ENCODE results near the gene ACO1. TPM values are rescaled to one million over a fixed set of nuclear protein-coding genes. Genes with fewer than 3 reads are reported as not detected.

Gene ACO1
- polyA plus RNA-seq, 1 donor from 2014 or later = 16.5 TPM

GRCh38 chr9:32501868-32502267, 117.4 kb downstream of the ACO1 start:
- H3K9me2 ChIP-seq (ENCODE audit: insufficient read depth, low read length) = no peaks in the 10 kb centered on the region
- no peak for TF ChIP-seq EP300 (conservative IDR thresholded peaks at IDR 0.05; ENCODE audit: poor library complexity, severe bottlenecking)
- TF ChIP-seq MXI1 (conservative IDR thresholded peaks at IDR 0.05; ENCODE audit: poor library complexity, severe bottlenecking) = no peak
- no peak for TF ChIP-seq CTCF (IDR thresholded peaks at IDR 0.05; ENCODE audit: poor library complexity, severe bottlenecking)
- TF ChIP-seq SMC3 (conservative IDR thresholded peaks at IDR 0.05; ENCODE audit: poor library complexity) = no peak
- no peak for TF ChIP-seq REST (IDR thresholded peaks at IDR 0.05; ENCODE audit: borderline replicate concordance)
- TF ChIP-seq EZH2 (IDR thresholded peaks at IDR 0.05; ENCODE audit: borderline replicate concordance, insufficient read depth, low read length, poor library complexity, severe bottlenecking) = no peak
- TF ChIP-seq TAF1 (IDR thresholded peaks at IDR 0.05; ENCODE audit: low read depth) = no peak
- TF ChIP-seq RAD21 (conservative IDR thresholded peaks at IDR 0.05) = no peak
- no peak overlapping the region for H2AFZ ChIP-seq (ENCODE audit: low read depth, low read length)
- H3F3A ChIP-seq (ENCODE audit: insufficient read depth, low read length, poor library complexity, severe bottlenecking) = no peaks in the 10 kb centered on the region
- no peaks in the 10 kb centered on the region for H3K9me3 ChIP-seq (ENCODE audit: low read length)
- H3K4me3 ChIP-seq (ENCODE audit: low read length) = no peak overlapping the region
- no peaks in the 10 kb centered on the region for H3K36me3 ChIP-seq (ENCODE audit: insufficient read depth, low read length)
- H3K9ac ChIP-seq (ENCODE audit: low read length) = no peak overlapping the region
- H4K20me1 ChIP-seq (ENCODE audit: insufficient read depth) = no peaks in the 10 kb centered on the region
- no peaks in the 10 kb centered on the region for H3K79me2 ChIP-seq (replicated peaks; ENCODE audit: insufficient read depth, low read length)
- H3K27ac ChIP-seq (ENCODE audit: low read length) = no peak overlapping the region
- H3K4me2 ChIP-seq (ENCODE audit: low read length) = no peak overlapping the region
- no peaks in the 10 kb centered on the region for H3K27me3 ChIP-seq (ENCODE audit: insufficient read depth, low read depth, low read length)

GRCh38 chr9:32502464-32502863, 118.0 kb downstream of the ACO1 start:
- Histone ChIP-seq H3K4me2 (ENCODE audit: low read length) (no peak overlapping the region), H3F3A (ENCODE audit: insufficient read depth, low read length, poor library complexity, severe bottlenecking) (no peaks in the 10 kb centered on the region), H2AFZ (ENCODE audit: low read depth, low read length) (no peak overlapping the region), H3K4me3 (ENCODE audit: low read length) (no peak overlapping the region), H3K36me3 (ENCODE audit: insufficient read depth, low read length) (no peaks in the 10 kb centered on the region), H4K20me1 (ENCODE audit: insufficient read depth) (no peaks in the 10 kb centered on the region), H3K27me3 (ENCODE audit: insufficient read depth, low read depth, low read length) (no peaks in the 10 kb centered on the region), H3K27ac (ENCODE audit: low read length) (no peak overlapping the region), H3K9me3 (ENCODE audit: low read length) (no peaks in the 10 kb centered on the region), H3K79me2 (replicated peaks; ENCODE audit: insufficient read depth, low read length) (no peaks in the 10 kb centered on the region), H3K9ac (ENCODE audit: low read length) (no peak overlapping the region), H3K9me2 (ENCODE audit: insufficient read depth, low read length) (no peaks in the 10 kb centered on the region)
- TF ChIP-seq MXI1 (conservative IDR thresholded peaks at IDR 0.05; ENCODE audit: poor library complexity, severe bottlenecking) (no peak), SMC3 (conservative IDR thresholded peaks at IDR 0.05; ENCODE audit: poor library complexity) (no peak), EZH2 (IDR thresholded peaks at IDR 0.05; ENCODE audit: borderline replicate concordance, insufficient read depth, low read length, poor library complexity, severe bottlenecking) (no peak), EP300 (conservative IDR thresholded peaks at IDR 0.05; ENCODE audit: poor library complexity, severe bottlenecking) (no peak), POLR2AphosphoS5 (IDR thresholded peaks at IDR 0.05) (no peak)

Data from neural cell (in vitro differentiated cells).